Mesendoderm (in vitro differentiated cells): Measurements from ENCODE around the gene REEP5.

Source experiments
- DNase-seq: peaks from one replicate; pipeline ENCODE4 v3.0.0; 2013
- H2AK5ac ChIP-seq: 2 replicates; pipeline ENCODE4 v1.6.1; 2013; ENCODE audit warnings: low read length, inconsistent platforms
- H2BK120ac ChIP-seq: 2 replicates; pipeline ENCODE4 v1.6.1; 2013; ENCODE audit warnings: low read depth, mild to moderate bottlenecking, low read length, moderate library complexity, mixed read lengths
- H2BK15ac ChIP-seq: replicated peaks from 2 replicates; pipeline ENCODE4 v1.6.1; 2013; ENCODE audit warnings: low read depth, mild to moderate bottlenecking, moderate library complexity
- H2BK5ac ChIP-seq: 2 replicates; pipeline ENCODE4 v1.6.1; 2013; ENCODE audit warnings: low read length, inconsistent platforms
- H3K18ac ChIP-seq: 2 replicates; pipeline ENCODE4 v1.6.1; 2013; ENCODE audit warnings: mild to moderate bottlenecking, low read length, mixed read lengths
- H3K23ac ChIP-seq: one replicate; pipeline ENCODE4 v1.6.1; 2013; ENCODE audit warnings: low read length
- H3K27ac ChIP-seq: 2 replicates; pipeline ENCODE4 v1.5.1; 2013; ENCODE audit warnings: low read depth, mild to moderate bottlenecking, inconsistent platforms, low read length, moderate library complexity
- H3K27me3 ChIP-seq: 2 replicates; pipeline ENCODE4 v1.6.1; 2013; ENCODE audit warnings: low read length, control low read depth, mild to moderate bottlenecking, inconsistent platforms; ENCODE audit not compliant: insufficient read depth, poor library complexity
- H3K36me3 ChIP-seq: 2 replicates; pipeline ENCODE4 v1.6.1; 2013; ENCODE audit warnings: low read length, inconsistent platforms; ENCODE audit not compliant: control insufficient read depth, insufficient read depth
- H3K4ac ChIP-seq: one replicate; pipeline ENCODE4 v1.6.1; 2013; ENCODE audit warnings: low read depth, mild to moderate bottlenecking, low read length, moderate library complexity
- H3K4me1 ChIP-seq: 2 replicates; pipeline ENCODE4 v1.6.1; 2013; ENCODE audit warnings: low read depth, low read length, inconsistent platforms; ENCODE audit not compliant: control insufficient read depth
- H3K4me2 ChIP-seq: 2 replicates; pipeline ENCODE4 v1.6.1; 2013; ENCODE audit warnings: low read length
- H3K4me3 ChIP-seq: 2 replicates; pipeline ENCODE4 v1.5.1; 2013; ENCODE audit warnings: mild to moderate bottlenecking, low read length
- H3K56ac ChIP-seq: one replicate; pipeline ENCODE4 v1.6.1; 2013; ENCODE audit warnings: low read length
- H3K79me1 ChIP-seq: 2 replicates; pipeline ENCODE4 v1.6.1; 2013; ENCODE audit warnings: low read length, inconsistent platforms
- H3K79me2 ChIP-seq: 2 replicates; pipeline ENCODE4 v1.6.1; 2013; ENCODE audit warnings: mild to moderate bottlenecking, low read length; ENCODE audit not compliant: control insufficient read depth, insufficient read depth
- H3K9ac ChIP-seq: 2 replicates; pipeline ENCODE4 v1.6.1; 2013; ENCODE audit warnings: low read length, inconsistent platforms
- H4K5ac ChIP-seq: one replicate; pipeline ENCODE4 v1.6.1; 2013; ENCODE audit warnings: low read length
- H4K8ac ChIP-seq: one replicate; pipeline ENCODE4 v1.6.1; 2013; ENCODE audit warnings: low read depth, mild to moderate bottlenecking, control low read depth, low read length, moderate library complexity
- WGBS: extraction: QIAGEN DNeasy Blood & Tissue Kit; methylation state at CpG from one replicate; pipeline ENCODE4 v1.1.7; 2013; ENCODE audit warnings: low lambda C conversion rate, missing lambda C conversion rate; ENCODE audit not compliant: insufficient coverage; ENCODE audit errors: extremely low coverage; 5-methylcytosine and 5-hydroxymethylcytosine counted together

REEP5 gene

DNA sequence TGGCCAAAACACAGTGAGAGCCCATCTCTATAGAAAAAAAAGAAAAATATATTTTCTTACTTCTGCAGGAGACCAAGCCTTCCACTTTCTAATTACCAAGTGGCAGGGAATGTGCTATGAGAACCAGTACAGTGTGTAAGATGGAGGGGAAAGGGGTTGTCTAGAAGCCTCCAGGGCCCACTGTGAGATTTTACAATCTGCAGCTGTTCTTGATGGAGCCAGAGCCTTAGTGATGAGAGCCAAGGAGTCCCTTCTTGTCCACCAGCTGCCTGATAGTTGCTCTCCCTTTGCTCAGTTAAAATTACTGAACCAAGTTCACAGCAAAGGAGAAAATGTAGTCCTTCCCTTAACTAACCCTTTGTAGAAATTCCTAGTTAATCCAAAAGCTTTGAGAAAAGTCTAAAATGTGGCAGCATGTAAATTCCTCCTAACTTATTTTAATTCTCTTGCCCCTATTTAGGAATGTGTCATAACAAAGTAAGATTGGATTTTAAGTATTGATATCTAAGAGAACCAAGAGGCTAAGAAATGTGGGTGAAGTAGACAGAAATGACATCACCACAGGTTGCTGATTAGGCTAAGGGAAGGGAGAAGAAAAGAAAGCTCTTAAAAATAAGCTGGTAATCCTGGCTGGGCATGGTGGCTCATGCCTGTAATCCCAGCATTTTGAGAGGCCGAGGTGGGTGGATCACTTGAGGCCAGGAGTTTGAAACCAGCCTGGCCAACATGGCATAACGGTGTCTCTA, 41.6 kb downstream of the REEP5 start:
- WGBS: no CpG with 5 or more reads among the region's 2 CpGs
- no peak overlapping the region for H4K5ac ChIP-seq
- no peak overlapping the region for H3K56ac ChIP-seq
- no peak overlapping the region for H2BK120ac ChIP-seq
- peaks cover 1% of the 10 kb centered on the region for H3K27me3 ChIP-seq
- no peak overlapping the region for H2BK5ac ChIP-seq
- H2AK5ac ChIP-seq: no peak overlapping the region
- H3K4me1 ChIP-seq: no peaks in the 10 kb centered on the region
- H3K36me3 ChIP-seq: peaks cover 6% of the 10 kb centered on the region
- H3K79me1 ChIP-seq: peaks cover 6% of the 10 kb centered on the region
- no peak overlapping the region for H3K9ac ChIP-seq
- no peak overlapping the region for H4K8ac ChIP-seq
- no peak for DNase-seq
- H3K4me3 ChIP-seq: no peak overlapping the region
- no peak overlapping the region for H3K4me2 ChIP-seq
- no peak overlapping the region for H3K27ac ChIP-seq
- H2BK15ac ChIP-seq: no peak overlapping the region
- H3K23ac ChIP-seq: no peak overlapping the region
- no peaks in the 10 kb centered on the region for H3K79me2 ChIP-seq
- H3K4ac ChIP-seq: no peak overlapping the region
- no peak overlapping the region for H3K18ac ChIP-seq

DNA sequence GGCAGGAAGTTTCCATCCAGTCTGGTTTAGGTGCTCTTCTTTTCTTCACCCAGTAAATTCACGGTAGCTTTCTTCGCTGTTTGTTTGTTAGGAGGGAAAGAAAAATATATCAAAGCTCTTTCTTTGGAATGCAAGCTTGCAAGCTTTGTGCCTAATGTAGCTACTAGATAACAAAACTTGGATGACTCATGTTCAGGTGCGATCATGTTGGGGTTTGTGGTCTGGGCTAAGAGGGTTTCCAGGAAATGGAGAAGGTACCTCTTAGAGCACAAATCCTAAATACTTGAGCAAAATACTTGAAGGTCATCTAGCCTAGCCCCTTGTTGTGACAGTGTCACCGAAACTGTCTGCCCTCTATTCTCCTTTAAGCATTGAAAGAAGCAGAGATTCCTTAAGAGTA, 43.3 kb downstream of the REEP5 start:
- H3K27ac ChIP-seq: no peak overlapping the region
- no peak overlapping the region for H3K4me3 ChIP-seq
- H3K4me2 ChIP-seq: no peak overlapping the region
- H3K18ac ChIP-seq: no peak overlapping the region
- no peak overlapping the region for H2BK15ac ChIP-seq
- no CpG with 5 or more reads among the region's 4 CpGs for WGBS
- H3K27me3 ChIP-seq: peaks cover 1% of the 10 kb centered on the region
- H3K36me3 ChIP-seq: peaks cover 5% of the 10 kb centered on the region
- no peak overlapping the region for H3K56ac ChIP-seq
- no peak overlapping the region for H3K4ac ChIP-seq
- H3K4me1 ChIP-seq: no peaks in the 10 kb centered on the region
- H3K9ac ChIP-seq: no peak overlapping the region
- H2BK5ac ChIP-seq: no peak overlapping the region
- no peak overlapping the region for H4K8ac ChIP-seq
- H3K79me2 ChIP-seq: no peaks in the 10 kb centered on the region
- no peak overlapping the region for H2AK5ac ChIP-seq
- H3K79me1 ChIP-seq: peaks cover 6% of the 10 kb centered on the region
- peak; percentile 56 for DNase-seq
- H2BK120ac ChIP-seq: no peak overlapping the region
- no peak overlapping the region for H4K5ac ChIP-seq
- no peak overlapping the region for H3K23ac ChIP-seq

DNA sequence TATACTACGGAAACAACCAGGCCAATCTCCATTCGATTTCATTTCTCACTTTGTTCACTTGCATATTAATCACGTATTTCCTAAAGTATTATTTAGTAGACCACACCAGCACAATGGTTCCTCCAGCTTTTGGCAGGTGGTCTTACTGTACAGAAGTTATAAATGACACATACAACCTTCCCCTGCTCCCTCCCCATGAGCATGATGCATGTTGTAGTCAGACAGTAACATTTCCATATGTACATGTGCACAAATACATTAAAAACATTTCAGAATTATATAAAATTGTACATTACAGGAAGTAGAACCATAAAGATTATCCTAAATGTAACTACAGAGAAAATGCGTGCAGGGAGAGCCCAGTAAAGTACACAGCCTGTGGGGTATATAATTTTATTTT, 43.9 kb downstream of the REEP5 start:
- H2BK120ac ChIP-seq: no peak overlapping the region
- H3K4me1 ChIP-seq: no peaks in the 10 kb centered on the region
- H3K56ac ChIP-seq: no peak overlapping the region
- no peak overlapping the region for H3K4me3 ChIP-seq
- no peaks in the 10 kb centered on the region for H3K79me2 ChIP-seq
- no peak overlapping the region for H2BK15ac ChIP-seq
- no peak overlapping the region for H3K4ac ChIP-seq
- no peak overlapping the region for H3K9ac ChIP-seq
- no peak overlapping the region for H2BK5ac ChIP-seq
- peaks cover 1% of the 10 kb centered on the region for H3K27me3 ChIP-seq
- H3K27ac ChIP-seq: no peak overlapping the region
- no peak overlapping the region for H4K5ac ChIP-seq
- H2AK5ac ChIP-seq: no peak overlapping the region
- H3K36me3 ChIP-seq: peaks cover 2% of the 10 kb centered on the region
- no peak overlapping the region for H4K8ac ChIP-seq
- WGBS: no CpG with 5 or more reads among the region's 4 CpGs
- no peak for DNase-seq
- H3K23ac ChIP-seq: no peak overlapping the region
- no peak overlapping the region for H3K18ac ChIP-seq
- H3K4me2 ChIP-seq: no peak overlapping the region
- H3K79me1 ChIP-seq: peaks cover 5% of the 10 kb centered on the region

DNA sequence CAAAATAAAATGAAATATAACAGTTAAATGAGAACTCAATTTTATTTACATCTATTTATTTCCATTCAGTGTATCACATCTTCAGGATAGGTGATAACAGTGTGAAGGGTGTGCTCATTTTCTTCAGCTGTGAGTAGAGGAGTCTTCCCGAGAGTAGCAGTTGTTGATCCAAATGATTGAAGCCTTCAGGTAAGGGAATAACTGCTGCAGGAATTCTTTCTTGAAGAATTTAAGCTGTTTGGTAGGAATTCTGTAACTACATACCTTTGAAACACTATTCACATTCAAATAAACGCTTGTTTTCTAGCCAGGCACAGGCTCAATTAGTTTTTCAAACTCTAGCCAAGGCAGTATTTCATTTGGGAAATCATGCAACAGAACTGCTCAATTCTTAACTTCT, 45.7 kb downstream of the REEP5 start:
- no peak overlapping the region for H2BK120ac ChIP-seq
- H3K18ac ChIP-seq: no peak overlapping the region
- H3K79me1 ChIP-seq: peaks cover 2% of the 10 kb centered on the region
- no peak overlapping the region for H2BK15ac ChIP-seq
- H3K27ac ChIP-seq: no peak overlapping the region
- WGBS: no CpG with 5 or more reads among the region's 2 CpGs
- DNase-seq: peak; percentile 11
- H3K23ac ChIP-seq: no peak overlapping the region
- H3K4me1 ChIP-seq: no peaks in the 10 kb centered on the region
- no peak overlapping the region for H2AK5ac ChIP-seq
- H4K5ac ChIP-seq: no peak overlapping the region
- H3K27me3 ChIP-seq: peaks cover 1% of the 10 kb centered on the region
- H2BK5ac ChIP-seq: no peak overlapping the region
- peaks cover 2% of the 10 kb centered on the region for H3K36me3 ChIP-seq
- no peak overlapping the region for H4K8ac ChIP-seq
- H3K4ac ChIP-seq: no peak overlapping the region
- no peak overlapping the region for H3K4me2 ChIP-seq
- no peaks in the 10 kb centered on the region for H3K79me2 ChIP-seq
- no peak overlapping the region for H3K4me3 ChIP-seq
- H3K9ac ChIP-seq: no peak overlapping the region
- no peak overlapping the region for H3K56ac ChIP-seq

DNA sequence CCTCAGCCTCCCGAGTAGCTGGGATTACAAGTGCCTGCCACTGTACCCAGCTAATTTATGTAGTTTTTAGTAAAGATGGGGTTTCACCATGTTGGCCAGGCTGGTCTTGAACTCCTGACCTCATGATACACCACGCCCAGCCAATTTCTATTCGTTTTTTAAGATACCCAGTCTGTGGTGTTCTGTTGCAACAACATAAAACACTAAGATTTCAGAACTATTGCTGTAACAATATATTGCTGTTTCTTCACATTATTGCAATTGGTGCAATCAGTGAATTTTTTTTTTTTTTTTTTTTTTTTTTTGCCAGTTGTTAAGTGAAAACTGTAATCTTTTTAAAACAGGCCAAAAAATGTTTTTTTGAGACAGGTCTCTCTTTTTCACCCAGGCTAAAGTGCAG, 51.1 kb downstream of the REEP5 start:
- H3K18ac ChIP-seq: no peak overlapping the region
- H3K23ac ChIP-seq: no peak overlapping the region
- DNase-seq: no peak
- H2BK120ac ChIP-seq: no peak overlapping the region
- no peak overlapping the region for H2BK5ac ChIP-seq
- H2AK5ac ChIP-seq: no peak overlapping the region
- H3K4me2 ChIP-seq: no peak overlapping the region
- no peaks in the 10 kb centered on the region for H3K79me2 ChIP-seq
- no CpG with 5 or more reads among the region's 3 CpGs for WGBS
- H4K8ac ChIP-seq: no peak overlapping the region
- no peak overlapping the region for H3K9ac ChIP-seq
- H3K79me1 ChIP-seq: no peaks in the 10 kb centered on the region
- H3K4ac ChIP-seq: no peak overlapping the region
- H2BK15ac ChIP-seq: no peak overlapping the region
- H4K5ac ChIP-seq: no peak overlapping the region
- H3K27ac ChIP-seq: no peak overlapping the region
- peaks cover 4% of the 10 kb centered on the region for H3K36me3 ChIP-seq
- H3K4me3 ChIP-seq: no peak overlapping the region
- H3K27me3 ChIP-seq: no peaks in the 10 kb centered on the region
- no peaks in the 10 kb centered on the region for H3K4me1 ChIP-seq
- no peak overlapping the region for H3K56ac ChIP-seq

DNA sequence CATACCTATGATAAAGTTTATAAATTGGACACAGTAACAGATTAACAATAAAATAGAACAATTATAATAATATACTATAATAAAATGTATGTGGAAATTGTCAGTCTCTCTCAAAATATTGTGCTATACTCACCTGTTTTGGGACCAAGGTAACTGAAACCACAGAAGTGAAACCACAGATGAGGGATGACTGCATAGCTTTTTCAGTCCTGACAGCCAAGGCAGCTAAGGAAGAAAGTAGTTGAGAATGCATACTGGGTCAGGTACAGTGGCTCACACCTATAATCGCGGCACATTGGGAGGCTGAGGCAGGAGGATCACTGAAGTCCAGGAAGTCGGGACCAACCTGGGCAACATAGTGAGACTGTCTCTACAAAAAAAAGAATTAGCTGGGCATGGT, 52.1 kb downstream of the REEP5 start:
- no peak for DNase-seq
- no peak overlapping the region for H2AK5ac ChIP-seq
- no peak overlapping the region for H2BK5ac ChIP-seq
- H3K9ac ChIP-seq: no peak overlapping the region
- no CpG with 5 or more reads among the region's 3 CpGs for WGBS
- no peak overlapping the region for H3K56ac ChIP-seq
- H3K18ac ChIP-seq: no peak overlapping the region
- H4K8ac ChIP-seq: no peak overlapping the region
- no peak overlapping the region for H3K23ac ChIP-seq
- H3K4me1 ChIP-seq: no peaks in the 10 kb centered on the region
- peaks cover 4% of the 10 kb centered on the region for H3K36me3 ChIP-seq
- H3K27me3 ChIP-seq: no peaks in the 10 kb centered on the region
- H2BK15ac ChIP-seq: no peak overlapping the region
- H3K4me3 ChIP-seq: no peak overlapping the region
- H3K27ac ChIP-seq: no peak overlapping the region
- H3K4me2 ChIP-seq: no peak overlapping the region
- no peak overlapping the region for H3K4ac ChIP-seq
- H2BK120ac ChIP-seq: no peak overlapping the region
- no peaks in the 10 kb centered on the region for H3K79me1 ChIP-seq
- H3K79me2 ChIP-seq: no peaks in the 10 kb centered on the region
- no peak overlapping the region for H4K5ac ChIP-seq
